Measurements from ENCODE around the gene TCP11L2. TPM values are rescaled to one million over a fixed set of nuclear protein-coding genes. Genes with fewer than 3 reads are reported as not detected.
A peak's percentile ranks its signal among the peaks of the same experiment; 100 is the strongest.

Gene TCP11L2
- total and polyA plus RNA-seq, 4 donors, result 2.5 to 98.1 (median 5.9) TPM

DNA sequence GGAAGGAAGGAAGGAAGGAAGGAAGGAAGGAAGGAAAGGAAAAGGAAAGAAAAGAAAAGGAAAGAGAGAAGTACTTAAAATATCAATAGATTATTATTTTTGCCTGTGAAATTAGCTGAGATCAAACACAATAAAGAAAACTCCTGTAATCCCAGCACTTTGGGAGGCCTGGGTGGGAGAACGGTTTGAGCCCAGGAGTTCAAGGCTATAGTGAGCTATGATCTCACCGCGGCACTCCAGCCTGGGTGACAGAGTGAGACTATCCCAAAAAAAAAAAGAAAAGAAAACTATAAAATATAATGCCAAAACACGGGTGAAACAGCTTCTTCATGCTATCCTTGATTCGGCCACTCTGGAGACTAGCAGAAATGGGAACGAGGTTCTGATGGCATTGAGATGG, 28.5 kb upstream of the TCP11L2 start:
- 73% methylated on average over 6 of the region's 6 CpGs for WGBS
- H3K4me3 ChIP-seq (ENCODE audit: low read depth in 1 of 3, low read length in 3 of 3), result no peak overlapping the region
- H3K27ac ChIP-seq (ENCODE audit: low read depth in 1 of 2, low read length in 2 of 2), result peak overlapping the region; percentile 86 to 94
- no peak for TF ChIP-seq FOXA1 (IDR thresholded peaks at IDR 0.05)
- no peak for TF ChIP-seq NR2F2 (IDR thresholded peaks at IDR 0.05)
- no peak for TF ChIP-seq HNF4A (conservative IDR thresholded peaks at IDR 0.05)
- TF ChIP-seq, protein P1, sequence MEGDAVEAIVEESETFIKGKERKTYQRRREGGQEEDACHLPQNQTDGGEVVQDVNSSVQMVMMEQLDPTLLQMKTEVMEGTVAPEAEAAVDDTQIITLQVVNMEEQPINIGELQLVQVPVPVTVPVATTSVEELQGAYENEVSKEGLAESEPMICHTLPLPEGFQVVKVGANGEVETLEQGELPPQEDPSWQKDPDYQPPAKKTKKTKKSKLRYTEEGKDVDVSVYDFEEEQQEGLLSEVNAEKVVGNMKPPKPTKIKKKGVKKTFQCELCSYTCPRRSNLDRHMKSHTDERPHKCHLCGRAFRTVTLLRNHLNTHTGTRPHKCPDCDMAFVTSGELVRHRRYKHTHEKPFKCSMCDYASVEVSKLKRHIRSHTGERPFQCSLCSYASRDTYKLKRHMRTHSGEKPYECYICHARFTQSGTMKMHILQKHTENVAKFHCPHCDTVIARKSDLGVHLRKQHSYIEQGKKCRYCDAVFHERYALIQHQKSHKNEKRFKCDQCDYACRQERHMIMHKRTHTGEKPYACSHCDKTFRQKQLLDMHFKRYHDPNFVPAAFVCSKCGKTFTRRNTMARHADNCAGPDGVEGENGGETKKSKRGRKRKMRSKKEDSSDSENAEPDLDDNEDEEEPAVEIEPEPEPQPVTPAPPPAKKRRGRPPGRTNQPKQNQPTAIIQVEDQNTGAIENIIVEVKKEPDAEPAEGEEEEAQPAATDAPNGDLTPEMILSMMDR (IDR thresholded peaks at IDR 0.05; ENCODE audit: low read depth, low read length, missing input control), result no peak
- no peak for TF ChIP-seq GABPA (IDR thresholded peaks at IDR 0.05 in 1 of 2, conservative IDR thresholded peaks at IDR 0.05 in 1 of 2)
- TF ChIP-seq RXRA (IDR thresholded peaks at IDR 0.05), result no peak
- TF ChIP-seq, protein P2, sequence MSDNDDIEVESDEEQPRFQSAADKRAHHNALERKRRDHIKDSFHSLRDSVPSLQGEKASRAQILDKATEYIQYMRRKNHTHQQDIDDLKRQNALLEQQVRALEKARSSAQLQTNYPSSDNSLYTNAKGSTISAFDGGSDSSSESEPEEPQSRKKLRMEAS (IDR thresholded peaks at IDR 0.05), result no peak
- no peak for TF ChIP-seq SP1 (IDR thresholded peaks at IDR 0.05)
- no peak for TF ChIP-seq RAD21 (IDR thresholded peaks at IDR 0.05)
- TF ChIP-seq, protein P3, sequence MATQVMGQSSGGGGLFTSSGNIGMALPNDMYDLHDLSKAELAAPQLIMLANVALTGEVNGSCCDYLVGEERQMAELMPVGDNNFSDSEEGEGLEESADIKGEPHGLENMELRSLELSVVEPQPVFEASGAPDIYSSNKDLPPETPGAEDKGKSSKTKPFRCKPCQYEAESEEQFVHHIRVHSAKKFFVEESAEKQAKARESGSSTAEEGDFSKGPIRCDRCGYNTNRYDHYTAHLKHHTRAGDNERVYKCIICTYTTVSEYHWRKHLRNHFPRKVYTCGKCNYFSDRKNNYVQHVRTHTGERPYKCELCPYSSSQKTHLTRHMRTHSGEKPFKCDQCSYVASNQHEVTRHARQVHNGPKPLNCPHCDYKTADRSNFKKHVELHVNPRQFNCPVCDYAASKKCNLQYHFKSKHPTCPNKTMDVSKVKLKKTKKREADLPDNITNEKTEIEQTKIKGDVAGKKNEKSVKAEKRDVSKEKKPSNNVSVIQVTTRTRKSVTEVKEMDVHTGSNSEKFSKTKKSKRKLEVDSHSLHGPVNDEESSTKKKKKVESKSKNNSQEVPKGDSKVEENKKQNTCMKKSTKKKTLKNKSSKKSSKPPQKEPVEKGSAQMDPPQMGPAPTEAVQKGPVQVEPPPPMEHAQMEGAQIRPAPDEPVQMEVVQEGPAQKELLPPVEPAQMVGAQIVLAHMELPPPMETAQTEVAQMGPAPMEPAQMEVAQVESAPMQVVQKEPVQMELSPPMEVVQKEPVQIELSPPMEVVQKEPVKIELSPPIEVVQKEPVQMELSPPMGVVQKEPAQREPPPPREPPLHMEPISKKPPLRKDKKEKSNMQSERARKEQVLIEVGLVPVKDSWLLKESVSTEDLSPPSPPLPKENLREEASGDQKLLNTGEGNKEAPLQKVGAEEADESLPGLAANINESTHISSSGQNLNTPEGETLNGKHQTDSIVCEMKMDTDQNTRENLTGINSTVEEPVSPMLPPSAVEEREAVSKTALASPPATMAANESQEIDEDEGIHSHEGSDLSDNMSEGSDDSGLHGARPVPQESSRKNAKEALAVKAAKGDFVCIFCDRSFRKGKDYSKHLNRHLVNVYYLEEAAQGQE (IDR thresholded peaks at IDR 0.05), result no peak
- H3K36me3 ChIP-seq (ENCODE audit: control insufficient read depth in 4 of 4, insufficient read depth in 3 of 4, low read depth in 1 of 4, low read length in 3 of 4), result no peaks in the 10 kb centered on the region
- H3K9me3 ChIP-seq (ENCODE audit: control insufficient read depth in 4 of 4, low read length in 3 of 4), result no peaks in the 10 kb centered on the region
- H3K4me1 ChIP-seq (ENCODE audit: control insufficient read depth in 4 of 4, insufficient read depth in 4 of 4, low read length in 3 of 4), result peaks cover 7 to 30% (median 17%) of the 10 kb centered on the region in 4 donors
- H3K9ac ChIP-seq (ENCODE audit: low read depth in 1 of 2, low read length in 2 of 2), result peak overlapping the region; percentile 62 to 64
- H3K27me3 ChIP-seq (ENCODE audit: control insufficient read depth in 4 of 4, insufficient read depth in 4 of 4, low read length in 3 of 4), result no peaks in the 10 kb centered on the region
- no peak for DNase-seq (ENCODE audit: low spot score)

DNA sequence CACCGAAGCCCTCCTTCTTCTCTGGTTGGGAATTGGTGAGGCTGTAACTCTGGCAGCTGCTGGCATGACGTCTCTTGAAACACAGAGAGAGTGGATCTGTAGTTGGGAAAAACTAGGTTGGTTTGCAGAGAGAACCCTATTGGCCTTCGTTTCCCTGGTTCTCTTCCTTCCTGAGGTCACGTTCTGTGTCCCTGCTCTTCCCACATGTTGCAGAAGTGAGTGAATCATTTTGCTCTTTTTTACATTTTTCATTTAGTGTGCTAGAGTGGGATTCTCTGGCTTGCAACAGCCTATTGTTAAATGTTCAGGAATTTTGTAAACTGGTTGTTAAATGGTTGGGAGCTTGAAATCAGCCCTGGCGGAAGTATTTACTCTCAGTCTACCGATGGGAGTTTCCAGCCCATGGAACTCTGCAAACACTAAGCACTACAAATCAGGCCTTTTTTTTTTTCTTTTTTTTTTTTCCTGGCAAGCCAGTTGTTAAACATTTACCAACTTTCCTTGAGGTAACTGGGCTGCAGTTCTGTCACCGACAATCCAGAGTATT, 27.9 kb upstream of the TCP11L2 start:
- DNase-seq (ENCODE audit: low spot score), result no peak
- Histone ChIP-seq H3K4me1 (ENCODE audit: control insufficient read depth in 4 of 4, insufficient read depth in 4 of 4, low read length in 3 of 4) (peaks cover 7 to 35% (median 21%) of the 10 kb centered on the region in 4 donors), H3K9ac (ENCODE audit: low read depth in 1 of 2, low read length in 2 of 2) (peak overlapping the region; percentile 62 to 64), H3K4me3 (ENCODE audit: low read depth in 1 of 3, low read length in 3 of 3) (no peak overlapping the region), H3K27me3 (ENCODE audit: control insufficient read depth in 4 of 4, insufficient read depth in 4 of 4, low read length in 3 of 4) (no peaks in the 10 kb centered on the region), H3K27ac (ENCODE audit: low read depth in 1 of 2, low read length in 2 of 2) (peak overlapping the region; percentile 86 to 94), H3K9me3 (ENCODE audit: control insufficient read depth in 4 of 4, low read length in 3 of 4) (no peaks in the 10 kb centered on the region), H3K36me3 (ENCODE audit: control insufficient read depth in 4 of 4, insufficient read depth in 3 of 4, low read depth in 1 of 4, low read length in 3 of 4) (no peaks in the 10 kb centered on the region)
- WGBS, result 27% methylated on average over 7 of the region's 7 CpGs
- TF ChIP-seq GABPA (IDR thresholded peaks at IDR 0.05 in 1 of 2, conservative IDR thresholded peaks at IDR 0.05 in 1 of 2) (peak in 1 of 2 donors; percentile 65), RXRA (IDR thresholded peaks at IDR 0.05) (peak; percentile 21 to 64), YY1 (IDR thresholded peaks at IDR 0.05) (peak; percentile 80), EGR1 (IDR thresholded peaks at IDR 0.05; ENCODE audit: low read depth in 2 of 2) (peak in 1 of 2 donors; percentile 74), FOXA1 (IDR thresholded peaks at IDR 0.05) (no peak), SP1 (IDR thresholded peaks at IDR 0.05) (peak; percentile 87), NR2F2 (IDR thresholded peaks at IDR 0.05) (no peak), TAF1 (conservative IDR thresholded peaks at IDR 0.05) (peak; percentile 56), RAD21 (IDR thresholded peaks at IDR 0.05) (peak; percentile 40 to 43), HNF4A (conservative IDR thresholded peaks at IDR 0.05) (peak in 1 of 2 donors; percentile 64)
- TF ChIP-seq, protein P1 (IDR thresholded peaks at IDR 0.05; ENCODE audit: low read depth, low read length, missing input control), result no peak
- TF ChIP-seq, protein P2 (IDR thresholded peaks at IDR 0.05), result peak; percentile 69
- TF ChIP-seq, protein P4, sequence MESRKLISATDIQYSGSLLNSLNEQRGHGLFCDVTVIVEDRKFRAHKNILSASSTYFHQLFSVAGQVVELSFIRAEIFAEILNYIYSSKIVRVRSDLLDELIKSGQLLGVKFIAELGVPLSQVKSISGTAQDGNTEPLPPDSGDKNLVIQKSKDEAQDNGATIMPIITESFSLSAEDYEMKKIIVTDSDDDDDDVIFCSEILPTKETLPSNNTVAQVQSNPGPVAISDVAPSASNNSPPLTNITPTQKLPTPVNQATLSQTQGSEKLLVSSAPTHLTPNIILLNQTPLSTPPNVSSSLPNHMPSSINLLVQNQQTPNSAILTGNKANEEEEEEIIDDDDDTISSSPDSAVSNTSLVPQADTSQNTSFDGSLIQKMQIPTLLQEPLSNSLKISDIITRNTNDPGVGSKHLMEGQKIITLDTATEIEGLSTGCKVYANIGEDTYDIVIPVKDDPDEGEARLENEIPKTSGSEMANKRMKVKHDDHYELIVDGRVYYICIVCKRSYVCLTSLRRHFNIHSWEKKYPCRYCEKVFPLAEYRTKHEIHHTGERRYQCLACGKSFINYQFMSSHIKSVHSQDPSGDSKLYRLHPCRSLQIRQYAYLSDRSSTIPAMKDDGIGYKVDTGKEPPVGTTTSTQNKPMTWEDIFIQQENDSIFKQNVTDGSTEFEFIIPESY (IDR thresholded peaks at IDR 0.05), result peak; percentile 49
- TF ChIP-seq, protein P3 (IDR thresholded peaks at IDR 0.05), result peak; percentile 75
- TF ChIP-seq, protein P5, sequence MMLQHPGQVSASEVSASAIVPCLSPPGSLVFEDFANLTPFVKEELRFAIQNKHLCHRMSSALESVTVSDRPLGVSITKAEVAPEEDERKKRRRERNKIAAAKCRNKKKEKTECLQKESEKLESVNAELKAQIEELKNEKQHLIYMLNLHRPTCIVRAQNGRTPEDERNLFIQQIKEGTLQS (IDR thresholded peaks at IDR 0.05), result no peak

Data from liver (tissue), 9 donors.